Fibroblast of skin of right quadriceps (primary cell): Measurements from ENCODE around the gene RAP1A.
"Not testable (repeated sequence)": the region's sequence is repeated elsewhere in the genome, so short reads cannot be mapped to it uniquely, and the experiment has no call there.

Source experiments
- DNase-seq: peaks from one replicate; pipeline ENCODE4 v3.0.0-alpha.2; 2013

The RAP1A gene

GRCh38 chr1:111671852-111672251 lies 52.3 kb downstream of the RAP1A start:
- DNase-seq: no peak

GRCh38 chr1:111672331-111672730 lies 52.7 kb downstream of the RAP1A start:
- DNase-seq: peak; percentile 27

DNA sequence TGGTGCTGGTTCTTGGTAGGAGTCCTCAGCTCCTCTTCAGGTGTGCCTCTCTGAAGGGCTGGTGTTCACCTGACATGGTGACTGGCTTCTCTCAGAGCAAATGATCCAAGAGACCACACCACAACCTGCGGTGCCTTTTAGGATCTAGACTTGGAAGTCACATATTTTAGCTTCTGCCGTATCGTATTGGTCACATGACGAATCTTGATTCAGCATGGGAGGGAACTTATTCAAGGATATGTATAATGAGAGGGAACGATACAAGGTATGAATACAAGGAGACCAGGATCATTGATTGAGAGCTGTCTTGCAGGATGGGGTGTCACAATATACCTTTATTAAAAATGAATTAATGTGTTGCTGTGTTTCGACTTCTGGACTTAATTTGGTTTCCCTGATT lies 58.0 kb downstream of the RAP1A start:
- no peak for DNase-seq

DNA sequence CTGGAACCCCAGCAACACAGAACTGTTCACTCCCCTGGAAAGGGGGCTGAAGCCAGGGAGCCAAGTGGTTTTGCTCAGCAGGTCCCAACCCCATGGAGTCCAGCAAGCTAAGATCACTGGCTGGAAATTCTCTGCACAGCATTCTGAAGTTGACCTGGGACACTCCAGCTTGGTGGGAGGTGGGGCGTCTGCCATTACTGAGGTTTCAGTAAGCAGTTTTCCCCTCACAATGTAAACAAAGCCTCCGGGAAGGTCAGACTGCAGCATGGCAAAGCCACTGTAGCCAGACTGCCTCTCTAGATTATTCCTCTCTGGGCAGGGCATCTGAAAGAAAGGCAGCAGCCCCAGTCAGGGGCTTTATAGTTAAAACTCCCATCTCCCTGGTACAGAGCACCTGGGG lies 60.0 kb downstream of the RAP1A start:
- DNase-seq: no peak

GRCh38 chr1:111680212-111680800 lies 60.7 kb downstream of the RAP1A start:
- not testable (repeated sequence) for DNase-seq

DNA sequence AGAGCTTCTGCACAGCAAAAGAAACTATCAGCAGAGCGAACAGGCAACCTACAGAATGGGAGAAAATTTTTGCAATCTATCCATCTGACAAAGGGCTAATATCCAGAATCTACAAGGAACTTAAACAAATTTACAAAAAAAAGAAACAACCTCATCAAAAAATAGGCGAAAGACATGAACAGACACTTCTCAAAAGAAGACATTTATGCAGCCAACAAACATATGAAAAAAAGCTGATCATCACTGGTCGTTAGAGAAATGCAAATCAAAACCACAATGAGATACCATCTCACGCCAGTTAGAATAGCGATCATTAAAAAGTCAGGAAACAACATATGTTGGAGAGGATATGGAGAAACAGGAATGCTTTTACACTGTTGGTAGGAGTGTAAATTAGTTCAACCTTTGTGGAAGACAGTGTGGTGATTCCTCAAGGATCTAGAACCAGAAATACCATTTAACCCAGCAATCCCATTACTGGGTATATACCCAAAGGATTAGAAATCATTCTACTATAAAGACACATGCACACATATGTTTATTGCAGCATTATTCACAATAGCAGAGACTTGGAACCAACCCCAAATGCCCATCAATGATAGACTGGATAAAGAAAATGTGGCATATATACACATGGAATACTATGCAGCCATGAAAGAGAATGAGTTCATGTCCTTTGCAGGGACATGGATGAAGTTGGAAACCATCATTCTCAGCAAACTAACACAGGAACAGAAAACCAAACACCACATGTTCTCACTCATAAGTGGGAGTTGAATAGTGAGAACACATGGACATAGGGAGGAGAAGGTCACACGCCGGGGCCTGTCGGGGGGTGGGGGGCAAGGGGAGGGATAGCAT lies 65.9 kb downstream of the RAP1A start:
- not testable (repeated sequence) for DNase-seq

GRCh38 chr1:111690306-111690617 lies 70.7 kb downstream of the RAP1A start:
- peak; percentile 95 for DNase-seq

DNA sequence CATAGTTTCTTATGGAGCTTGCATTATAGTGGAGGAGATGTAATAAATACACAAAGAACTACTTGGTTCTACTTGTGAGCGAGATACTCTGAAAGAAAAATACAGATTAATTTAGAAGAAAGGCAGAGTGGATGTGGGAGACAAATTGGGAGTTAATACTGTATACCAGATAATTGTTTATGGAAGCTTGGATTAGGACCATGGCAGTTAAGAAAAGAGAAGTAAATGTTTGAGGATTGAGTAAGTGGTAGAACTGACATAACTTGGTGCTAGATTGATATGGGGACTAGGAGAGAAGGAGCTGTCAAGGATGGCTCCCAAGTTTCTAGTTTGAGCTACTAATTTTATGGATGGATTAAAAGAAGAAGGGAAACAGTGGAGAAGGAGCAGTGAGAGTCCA lies 72.3 kb downstream of the RAP1A start:
- no peak for DNase-seq

DNA sequence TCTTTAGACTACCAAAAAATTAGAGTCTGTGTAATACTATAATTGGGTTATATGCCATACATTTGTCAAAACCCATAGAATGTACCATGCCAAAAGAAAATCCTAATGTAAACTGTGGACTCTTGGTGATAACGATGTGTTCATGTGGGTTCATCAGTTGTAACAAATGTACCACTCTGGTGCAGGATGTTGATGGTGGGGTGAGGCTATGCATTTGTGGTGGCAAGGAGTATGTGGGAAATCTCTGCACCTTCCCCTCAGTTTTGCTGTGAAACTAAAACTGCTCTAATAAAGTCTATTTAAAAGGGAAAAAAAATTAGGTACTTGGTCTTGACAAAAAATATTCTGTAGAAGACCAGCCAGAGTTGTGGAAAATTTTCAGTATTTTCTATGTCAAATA lies 76.2 kb downstream of the RAP1A start:
- no peak for DNase-seq

GRCh38 chr1:111696330-111696729 lies 76.7 kb downstream of the RAP1A start:
- DNase-seq: no peak

- DNase-seq: no peak
Measured at GRCh38 chr1:111699268-111699667, 79.7 kb downstream of the RAP1A start.

GRCh38 chr1:111702504-111703050 lies 83.0 kb downstream of the RAP1A start:
- no peak for DNase-seq

- DNase-seq: no peak
Measured at GRCh38 chr1:111704240-111704639, 84.7 kb downstream of the RAP1A start.

DNA sequence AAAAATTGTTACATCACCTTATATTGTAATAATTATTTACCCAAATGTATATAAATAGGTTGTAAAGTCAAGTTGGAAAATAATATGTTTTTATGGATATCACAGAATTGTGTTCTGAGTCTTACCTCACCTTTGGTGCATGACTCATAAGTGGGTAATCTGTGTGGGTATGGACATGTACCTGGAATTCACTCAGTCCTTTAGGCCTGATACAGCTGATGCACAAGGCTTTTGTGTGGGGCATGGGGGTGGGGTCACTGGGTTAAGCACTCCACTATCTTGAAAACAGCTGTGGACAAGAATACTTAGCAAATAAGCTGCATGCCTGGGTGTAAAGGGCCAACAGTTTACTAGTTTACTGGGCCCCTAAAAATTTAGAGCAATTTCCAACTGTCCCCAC lies 85.2 kb downstream of the RAP1A start:
- DNase-seq: no peak

DNA sequence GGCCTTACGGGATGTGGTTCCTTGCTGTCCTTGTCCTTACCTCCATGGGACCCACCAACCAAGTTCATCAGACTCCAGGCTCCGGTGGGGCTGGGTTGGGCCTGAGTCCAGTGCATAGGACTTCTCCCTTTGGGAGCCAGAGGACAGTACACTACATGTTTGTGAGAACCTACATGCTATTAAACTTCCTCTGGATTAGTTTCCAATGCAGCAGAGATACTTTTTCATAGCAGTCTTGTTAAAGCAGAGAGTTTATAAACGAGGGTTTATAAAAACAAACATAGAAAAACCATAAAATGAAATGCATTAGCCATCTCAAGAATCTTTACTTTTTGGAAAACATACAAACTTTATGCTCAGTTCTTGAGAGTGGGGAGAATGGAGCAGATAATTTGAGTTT lies 86.3 kb downstream of the RAP1A start:
- no peak for DNase-seq

DNA sequence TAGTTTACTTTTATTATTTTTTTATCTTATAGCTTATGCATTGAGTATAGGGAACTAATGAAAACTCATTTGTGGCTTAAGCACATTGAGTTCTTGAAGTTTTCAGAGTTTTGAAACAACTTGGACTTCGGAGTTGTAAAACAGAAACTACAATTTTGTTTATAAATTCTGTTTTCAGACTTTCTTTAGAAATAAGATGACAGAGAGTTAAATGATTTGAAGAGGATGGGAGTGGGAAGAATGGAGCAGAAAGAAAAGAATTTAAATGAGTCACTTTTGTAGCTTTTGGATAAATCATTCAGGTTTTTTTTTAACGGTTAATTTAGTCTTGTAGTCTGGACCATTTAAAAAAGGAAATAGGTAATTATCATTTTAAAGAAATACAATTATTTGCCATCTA lies 87.3 kb downstream of the RAP1A start:
- DNase-seq: no peak

DNA sequence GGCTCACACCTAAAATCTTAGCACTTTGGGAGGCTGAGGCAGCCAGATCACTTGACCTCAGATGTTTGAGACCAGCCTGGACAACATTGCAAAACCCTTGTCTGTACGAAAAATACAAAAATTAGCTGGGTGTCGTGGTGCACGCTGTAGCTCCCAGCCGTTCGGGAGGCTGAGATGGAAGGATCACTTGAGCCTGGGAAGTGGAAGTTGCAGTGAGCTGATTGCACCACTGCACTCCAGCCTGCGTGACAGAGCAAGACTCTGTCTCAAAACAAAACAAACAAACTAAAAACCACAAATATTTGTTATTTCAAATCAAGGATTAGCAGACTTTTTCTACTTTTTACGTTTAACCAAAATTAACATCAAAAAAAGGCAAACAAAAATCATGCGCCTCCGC lies 88.3 kb downstream of the RAP1A start:
- no peak for DNase-seq

DNA sequence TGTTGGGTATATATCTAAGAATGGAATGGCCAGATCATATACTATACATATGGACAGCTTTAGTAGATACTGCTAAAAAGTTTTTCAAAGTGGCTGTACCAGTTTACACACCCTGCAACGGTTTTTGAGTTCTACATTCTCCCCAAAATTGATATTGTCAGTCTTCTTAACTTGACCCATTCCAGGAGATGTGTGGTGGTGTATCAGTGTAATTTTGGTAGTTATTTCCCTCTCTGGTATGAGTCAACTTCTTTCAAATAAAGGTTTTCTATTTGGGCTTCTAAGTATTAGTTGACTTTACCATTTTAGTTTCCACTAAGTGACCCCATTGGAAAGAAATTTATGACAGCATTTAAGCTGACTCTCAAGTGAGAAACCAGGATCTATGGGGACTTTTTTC lies 90.4 kb downstream of the RAP1A start:
- DNase-seq: no peak

- no peak for DNase-seq
Measured at GRCh38 chr1:111716333-111716732, 96.7 kb downstream of the RAP1A start.

DNA sequence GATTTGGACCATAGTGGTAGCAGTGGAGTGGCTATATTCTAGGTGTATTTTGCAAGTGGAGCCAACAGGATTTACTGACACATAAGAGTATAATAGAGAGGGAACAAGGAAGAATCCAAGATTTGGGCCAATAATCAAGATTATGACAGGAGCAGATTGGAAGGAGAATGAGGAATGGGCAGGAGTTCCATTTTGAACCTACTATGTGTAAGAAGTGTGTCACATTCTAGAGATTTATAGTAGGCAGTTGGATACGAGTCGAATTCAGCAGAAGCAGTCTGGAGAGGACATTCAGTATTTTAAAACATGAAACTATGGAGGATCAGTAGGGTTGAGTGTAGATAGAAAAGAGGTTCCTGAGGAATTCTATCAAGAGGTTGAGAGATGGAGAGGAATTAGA lies 97.9 kb downstream of the RAP1A start:
- no peak for DNase-seq

GRCh38 chr1:111719135-111719534 lies 99.5 kb downstream of the RAP1A start:
- no peak for DNase-seq

DNA sequence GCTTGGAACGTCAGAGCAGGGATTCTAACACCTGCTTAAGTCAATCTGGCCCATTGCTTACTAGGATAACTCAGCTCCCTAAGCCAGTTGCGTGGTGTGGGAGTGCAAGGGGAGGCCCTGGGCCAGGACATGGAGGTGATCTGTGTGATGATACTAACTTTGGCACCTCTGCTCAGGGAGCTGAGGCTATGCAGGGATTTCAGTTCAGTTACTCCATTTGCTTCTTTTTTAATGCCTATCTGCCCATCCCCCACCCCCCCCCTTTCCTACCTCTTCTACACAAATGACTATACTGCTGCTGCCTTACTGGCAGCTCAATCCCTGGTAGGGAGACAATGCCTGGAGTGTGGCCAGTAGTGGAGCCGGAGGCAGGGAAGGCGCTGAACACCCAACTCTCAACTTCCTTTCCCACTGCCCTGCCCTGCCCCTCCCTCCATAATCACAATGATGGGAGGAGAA lies 100.1 kb downstream of the RAP1A start:
- DNase-seq: no peak

- no peak for DNase-seq
Measured at GRCh38 chr1:111720274-111720976, 100.8 kb downstream of the RAP1A start.
